Measurements from ENCODE around the gene TOR4A. TPM values are rescaled to one million over a fixed set of nuclear protein-coding genes. Genes with fewer than 3 reads are reported as not detected.

The TOR4A gene
- total RNA-seq, 2 donors from 2014 or later: 14.2 to 18.9 TPM

DNA sequence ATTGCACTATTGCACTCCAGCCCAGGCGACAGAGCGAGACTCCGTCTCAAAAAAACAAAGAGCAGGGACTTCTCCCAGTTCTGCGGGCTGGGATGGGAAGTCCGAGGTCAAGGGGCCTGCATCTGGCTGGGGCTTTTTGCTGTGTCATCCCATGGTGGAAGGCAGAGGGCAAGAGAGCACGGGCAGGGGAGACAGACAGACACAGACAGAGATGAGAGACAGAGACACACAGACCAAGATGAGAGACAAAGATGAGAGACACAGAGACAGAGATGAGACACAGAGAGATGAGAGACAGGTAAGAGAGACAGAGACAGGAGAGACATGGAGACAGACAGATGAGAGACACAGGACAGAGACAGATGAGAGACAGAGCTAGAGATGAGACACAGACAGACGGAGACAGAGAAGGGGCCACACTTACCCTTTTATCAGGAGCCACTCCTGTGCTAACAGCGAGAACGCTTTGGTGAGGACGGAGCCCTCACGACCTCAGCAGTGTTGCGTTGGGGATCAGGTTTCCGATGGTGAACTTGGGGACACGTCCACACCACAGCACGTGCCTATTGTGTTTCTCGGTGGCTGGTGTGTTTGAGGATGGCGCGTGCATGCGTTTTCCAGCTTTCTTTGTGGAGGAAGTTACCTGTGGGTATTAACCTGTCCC lies 8.9 kb upstream of the TOR4A start:
- no peak overlapping the region for H3K4me3 Mint-ChIP-seq
- Histone ChIP-seq H3K27me3 (ENCODE audit: control insufficient read depth, insufficient read depth, low read length, poor library complexity, severe bottlenecking) (no peaks in the 10 kb centered on the region), H3K9ac (ENCODE audit: extremely low read depth, low read length, poor library complexity, severe bottlenecking) (no peak overlapping the region), H3K4me3 (ENCODE audit: low read length) (no peak overlapping the region), H3K4me1 (ENCODE audit: control insufficient read depth, insufficient read depth, low read length) (no peaks in the 10 kb centered on the region), H3K9me3 (ENCODE audit: control insufficient read depth, low read length) (no peaks in the 10 kb centered on the region), H3K36me3 (ENCODE audit: control insufficient read depth, insufficient read depth, low read length) (peaks cover 53% of the 10 kb centered on the region), H3K27ac (ENCODE audit: low read depth, low read length) (no peak overlapping the region)
- H3K9me3 Mint-ChIP-seq: no peaks in the 10 kb centered on the region
- WGBS, 2 experiments (ENCODE audit: insufficient coverage in 1 of 2, insufficient read length in 1 of 2): 90 to 91% methylated on average over 17 to 19 of the region's 19 CpGs
- no peaks in the 10 kb centered on the region for H3K4me1 Mint-ChIP-seq
- TF ChIP-seq, protein P1, sequence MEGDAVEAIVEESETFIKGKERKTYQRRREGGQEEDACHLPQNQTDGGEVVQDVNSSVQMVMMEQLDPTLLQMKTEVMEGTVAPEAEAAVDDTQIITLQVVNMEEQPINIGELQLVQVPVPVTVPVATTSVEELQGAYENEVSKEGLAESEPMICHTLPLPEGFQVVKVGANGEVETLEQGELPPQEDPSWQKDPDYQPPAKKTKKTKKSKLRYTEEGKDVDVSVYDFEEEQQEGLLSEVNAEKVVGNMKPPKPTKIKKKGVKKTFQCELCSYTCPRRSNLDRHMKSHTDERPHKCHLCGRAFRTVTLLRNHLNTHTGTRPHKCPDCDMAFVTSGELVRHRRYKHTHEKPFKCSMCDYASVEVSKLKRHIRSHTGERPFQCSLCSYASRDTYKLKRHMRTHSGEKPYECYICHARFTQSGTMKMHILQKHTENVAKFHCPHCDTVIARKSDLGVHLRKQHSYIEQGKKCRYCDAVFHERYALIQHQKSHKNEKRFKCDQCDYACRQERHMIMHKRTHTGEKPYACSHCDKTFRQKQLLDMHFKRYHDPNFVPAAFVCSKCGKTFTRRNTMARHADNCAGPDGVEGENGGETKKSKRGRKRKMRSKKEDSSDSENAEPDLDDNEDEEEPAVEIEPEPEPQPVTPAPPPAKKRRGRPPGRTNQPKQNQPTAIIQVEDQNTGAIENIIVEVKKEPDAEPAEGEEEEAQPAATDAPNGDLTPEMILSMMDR (conservative IDR thresholded peaks at IDR 0.05): no peak
- H3K36me3 Mint-ChIP-seq (ENCODE audit: low read depth): peaks cover 36% of the 10 kb centered on the region
- H3K27me3 Mint-ChIP-seq (ENCODE audit: insufficient read depth): no peaks in the 10 kb centered on the region
- H3K27ac Mint-ChIP-seq: no peak overlapping the region
- no peak for DNase-seq

DNA sequence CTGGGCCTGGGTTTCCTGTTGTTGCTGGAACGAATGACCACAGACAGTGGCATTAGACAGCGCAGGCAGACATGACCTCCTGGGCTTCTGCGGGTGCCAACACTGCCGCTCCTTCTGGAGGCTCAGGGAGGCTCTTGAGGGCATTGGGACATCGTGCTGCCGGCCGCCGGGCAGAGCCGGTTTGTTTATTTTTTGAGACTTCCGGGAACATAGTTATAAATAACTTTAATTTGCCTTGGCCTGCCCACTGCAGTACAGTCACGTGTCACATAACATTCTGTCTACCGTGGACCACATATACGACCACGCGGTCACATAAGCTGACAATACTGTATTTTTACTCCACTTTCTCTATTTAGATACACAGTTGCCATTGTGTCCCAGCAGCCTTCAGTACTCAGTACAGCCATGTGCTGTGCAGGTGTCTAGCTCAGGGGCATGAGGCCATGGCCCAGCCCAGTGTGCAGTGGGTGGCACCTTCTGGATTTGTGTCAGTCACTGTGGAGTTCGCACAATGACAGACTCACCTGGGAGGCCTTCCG lies 8.2 kb upstream of the TOR4A start:
- Histone ChIP-seq H3K27me3 (ENCODE audit: control insufficient read depth, insufficient read depth, low read length, poor library complexity, severe bottlenecking) (no peaks in the 10 kb centered on the region), H3K4me3 (ENCODE audit: low read length) (no peak overlapping the region), H3K27ac (ENCODE audit: low read depth, low read length) (no peak overlapping the region), H3K9ac (ENCODE audit: extremely low read depth, low read length, poor library complexity, severe bottlenecking) (no peak overlapping the region), H3K4me1 (ENCODE audit: control insufficient read depth, insufficient read depth, low read length) (no peaks in the 10 kb centered on the region), H3K9me3 (ENCODE audit: control insufficient read depth, low read length) (no peaks in the 10 kb centered on the region), H3K36me3 (ENCODE audit: control insufficient read depth, insufficient read depth, low read length) (peaks cover 50% of the 10 kb centered on the region)
- TF ChIP-seq, protein P1 (conservative IDR thresholded peaks at IDR 0.05): no peak
- H3K27ac Mint-ChIP-seq: no peak overlapping the region
- no peak overlapping the region for H3K4me3 Mint-ChIP-seq
- H3K36me3 Mint-ChIP-seq (ENCODE audit: low read depth): peaks cover 38% of the 10 kb centered on the region
- no peaks in the 10 kb centered on the region for H3K27me3 Mint-ChIP-seq (ENCODE audit: insufficient read depth)
- DNase-seq: no peak
- H3K4me1 Mint-ChIP-seq: peaks cover under 1% of the 10 kb centered on the region
- H3K9me3 Mint-ChIP-seq: no peaks in the 10 kb centered on the region
- 95 to 96% methylated on average over 15 to 17 of the region's 17 CpGs for WGBS, 2 experiments (ENCODE audit: insufficient coverage in 1 of 2, insufficient read length in 1 of 2)

DNA sequence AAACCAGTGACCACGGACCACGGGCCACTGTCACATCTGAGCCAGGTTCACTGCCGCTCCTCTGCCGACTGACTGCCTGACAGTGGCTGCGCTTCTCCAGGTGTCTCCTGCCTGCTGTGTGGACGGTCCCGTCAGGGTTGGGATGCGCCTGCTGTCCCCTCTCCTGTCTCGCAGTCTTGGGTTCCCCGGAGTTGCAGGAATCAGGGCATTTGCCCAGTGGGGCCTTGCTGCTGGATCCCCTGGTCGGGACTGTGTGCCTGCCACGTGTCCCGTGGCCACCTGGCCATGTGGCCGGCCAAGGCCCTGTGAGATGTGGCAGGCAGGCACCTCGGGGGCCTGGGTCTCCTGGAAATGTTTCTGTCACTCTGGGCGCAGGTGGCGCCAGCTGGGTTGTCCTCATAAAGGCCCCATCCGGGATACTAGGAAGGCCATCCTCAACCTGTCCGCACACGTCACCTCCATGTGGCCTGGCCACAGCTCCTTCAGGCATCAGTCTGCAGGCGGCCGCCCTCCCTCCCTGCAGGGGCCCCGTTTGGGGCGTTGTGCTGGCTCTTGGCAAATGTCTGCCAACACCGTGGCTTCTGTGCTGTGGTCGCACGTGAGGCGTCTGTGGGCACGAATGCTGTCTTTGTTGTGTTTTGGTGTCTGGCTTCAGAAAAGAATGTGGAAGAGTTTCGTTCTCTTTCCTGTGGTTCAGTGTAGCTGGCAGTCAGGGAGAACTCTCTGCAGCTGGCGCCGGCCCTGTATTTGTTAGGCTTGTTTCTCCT lies 6.4 kb upstream of the TOR4A start:
- no peaks in the 10 kb centered on the region for H3K9me3 ChIP-seq (ENCODE audit: control insufficient read depth, low read length)
- no peak overlapping the region for H3K4me3 Mint-ChIP-seq
- no peaks in the 10 kb centered on the region for H3K27me3 ChIP-seq (ENCODE audit: control insufficient read depth, insufficient read depth, low read length, poor library complexity, severe bottlenecking)
- H3K36me3 Mint-ChIP-seq (ENCODE audit: low read depth): peaks cover 37% of the 10 kb centered on the region
- H3K27ac ChIP-seq (ENCODE audit: low read depth, low read length): peak overlapping the region; percentile 4
- H3K9ac ChIP-seq (ENCODE audit: extremely low read depth, low read length, poor library complexity, severe bottlenecking): no peak overlapping the region
- peaks cover under 1% of the 10 kb centered on the region for H3K4me1 ChIP-seq (ENCODE audit: control insufficient read depth, insufficient read depth, low read length)
- no peak for DNase-seq
- H3K27me3 Mint-ChIP-seq (ENCODE audit: insufficient read depth): no peaks in the 10 kb centered on the region
- H3K9me3 Mint-ChIP-seq: no peaks in the 10 kb centered on the region
- TF ChIP-seq, protein P1 (conservative IDR thresholded peaks at IDR 0.05): no peak
- no peak overlapping the region for H3K27ac Mint-ChIP-seq
- H3K36me3 ChIP-seq (ENCODE audit: control insufficient read depth, insufficient read depth, low read length): peaks cover 42% of the 10 kb centered on the region
- 92 to 95% methylated on average over 20 to 32 of the region's 32 CpGs for WGBS, 2 experiments (ENCODE audit: insufficient coverage in 1 of 2, insufficient read length in 1 of 2)
- H3K4me1 Mint-ChIP-seq: peaks cover 13% of the 10 kb centered on the region
- no peak overlapping the region for H3K4me3 ChIP-seq (ENCODE audit: low read length)

Measured in endodermal cell (in vitro differentiated cells).